SIG-M5 (cell line): Measurements from ENCODE around the gene PAFAH1B1.
A peak's percentile ranks its signal among the peaks of the same experiment; 100 is the strongest.
"Not testable (repeated sequence)": the region's sequence is repeated elsewhere in the genome, so short reads cannot be mapped to it uniquely, and the experiment has no call there.

Experiments
- DNase-seq: peaks from one replicate; lab custom pipeline; 2025; lab: John Stamatoyannopoulos, UW

PAFAH1B1 gene

DNA sequence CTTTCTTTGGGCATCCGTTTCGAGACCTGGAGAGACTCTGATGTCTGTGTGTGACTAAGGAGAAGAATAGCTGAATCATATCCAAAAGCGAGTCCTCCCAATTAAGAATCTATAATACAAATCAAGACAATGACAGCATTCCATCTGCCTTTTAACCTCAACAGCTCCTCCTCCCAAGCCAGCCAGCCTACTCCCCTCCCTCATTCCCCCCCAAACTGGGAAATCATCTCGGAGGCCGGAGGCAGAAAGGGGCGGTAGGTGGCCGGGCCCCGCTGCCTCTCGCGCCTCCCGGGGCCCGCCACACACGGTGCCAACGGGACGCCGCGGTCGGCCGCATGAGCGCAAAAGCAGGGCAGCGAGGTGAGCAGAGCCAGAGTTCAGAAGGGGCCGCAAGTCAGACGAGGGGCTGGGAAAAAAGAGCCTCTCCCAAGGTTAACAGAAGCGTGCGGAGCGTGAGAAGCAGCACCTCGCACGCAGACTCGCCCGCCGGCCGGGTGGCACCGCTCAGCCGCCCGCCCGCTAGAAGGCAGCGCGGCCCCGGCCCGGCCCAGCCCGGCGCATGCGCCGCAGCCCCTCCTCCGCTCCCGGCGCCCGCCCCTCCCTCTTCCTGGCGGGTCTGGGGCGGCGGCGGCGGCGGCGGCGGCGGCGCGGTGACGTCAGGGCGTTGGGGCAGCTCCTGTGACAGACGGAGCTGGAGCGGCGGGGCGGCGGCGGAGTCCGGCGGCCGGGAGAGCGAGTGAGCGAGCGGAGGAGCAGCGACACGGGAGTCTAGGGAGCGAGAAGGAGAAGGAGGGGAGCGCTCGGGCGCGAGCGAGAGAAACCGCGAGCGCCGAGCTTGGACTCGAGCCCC is at the start of gene PAFAH1B1:
PAFAH1B1 (plus strand) TSS at position 684 of the 850 bp plus-strand sequence. CDS start 44,635 bp downstream, outside the sequence.
- peak; percentile 3 for DNase-seq

DNA sequence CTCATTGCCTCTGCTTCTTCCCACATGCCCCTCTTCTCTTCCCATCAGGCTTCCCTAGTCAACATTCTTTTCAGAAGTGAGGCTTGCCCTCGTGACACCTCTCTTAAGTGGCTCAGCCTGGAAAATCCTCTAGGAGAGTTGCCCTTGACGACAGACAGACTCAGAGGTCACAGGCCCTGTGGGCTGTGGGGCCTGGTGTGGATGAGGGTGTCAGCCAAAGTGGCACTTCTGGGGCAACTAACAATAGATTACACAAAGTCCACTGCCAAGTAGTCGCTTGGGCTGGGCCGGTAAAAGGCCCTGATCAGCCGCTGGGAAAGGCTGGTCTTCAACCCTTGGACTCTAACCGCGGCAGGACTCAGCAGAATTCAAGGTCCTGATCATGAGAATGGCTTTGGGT is 48.1 kb upstream of the PAFAH1B1 start:
- DNase-seq = no peak

DNA sequence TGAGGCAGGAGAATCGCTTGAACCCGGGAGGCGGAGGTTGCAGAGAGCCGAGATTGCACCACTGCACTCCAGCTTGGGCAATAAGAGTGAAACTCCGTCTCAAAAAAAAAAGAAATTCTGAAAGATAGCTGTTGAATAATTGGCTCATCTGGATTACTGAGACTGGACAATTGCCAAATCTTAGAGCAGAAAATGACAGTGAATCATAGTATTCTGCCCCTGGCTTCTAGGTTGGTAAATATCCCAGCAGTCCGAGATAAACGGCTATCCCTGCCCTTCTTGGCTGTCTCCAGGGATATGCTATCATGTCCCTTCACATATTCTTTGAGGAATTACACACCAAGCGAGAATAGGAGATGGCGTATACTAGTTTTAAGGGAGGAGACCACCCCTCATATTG is 46.3 kb upstream of the PAFAH1B1 start:
- DNase-seq = no peak

DNA sequence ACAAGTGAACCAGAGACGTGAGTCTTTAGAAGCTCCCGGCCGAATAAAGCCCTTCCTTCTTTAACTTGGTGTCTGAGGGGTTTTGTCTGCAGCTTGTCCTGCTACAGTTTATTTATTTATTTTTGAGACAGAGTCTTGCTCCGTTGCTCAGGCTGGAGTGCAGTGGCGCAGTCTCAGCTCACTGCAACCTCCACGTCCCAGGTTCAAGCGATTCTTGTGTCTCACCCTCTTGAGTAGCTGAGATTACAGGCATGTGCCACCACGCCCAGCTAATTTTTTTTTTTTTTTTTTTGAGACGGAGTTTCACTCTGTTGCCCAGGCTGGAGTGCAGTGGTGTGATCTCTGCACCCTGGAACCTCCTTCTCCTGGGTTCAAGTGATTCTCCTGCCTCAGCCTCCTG is 45.4 kb upstream of the PAFAH1B1 start:
- not testable (repeated sequence) for DNase-seq

DNA sequence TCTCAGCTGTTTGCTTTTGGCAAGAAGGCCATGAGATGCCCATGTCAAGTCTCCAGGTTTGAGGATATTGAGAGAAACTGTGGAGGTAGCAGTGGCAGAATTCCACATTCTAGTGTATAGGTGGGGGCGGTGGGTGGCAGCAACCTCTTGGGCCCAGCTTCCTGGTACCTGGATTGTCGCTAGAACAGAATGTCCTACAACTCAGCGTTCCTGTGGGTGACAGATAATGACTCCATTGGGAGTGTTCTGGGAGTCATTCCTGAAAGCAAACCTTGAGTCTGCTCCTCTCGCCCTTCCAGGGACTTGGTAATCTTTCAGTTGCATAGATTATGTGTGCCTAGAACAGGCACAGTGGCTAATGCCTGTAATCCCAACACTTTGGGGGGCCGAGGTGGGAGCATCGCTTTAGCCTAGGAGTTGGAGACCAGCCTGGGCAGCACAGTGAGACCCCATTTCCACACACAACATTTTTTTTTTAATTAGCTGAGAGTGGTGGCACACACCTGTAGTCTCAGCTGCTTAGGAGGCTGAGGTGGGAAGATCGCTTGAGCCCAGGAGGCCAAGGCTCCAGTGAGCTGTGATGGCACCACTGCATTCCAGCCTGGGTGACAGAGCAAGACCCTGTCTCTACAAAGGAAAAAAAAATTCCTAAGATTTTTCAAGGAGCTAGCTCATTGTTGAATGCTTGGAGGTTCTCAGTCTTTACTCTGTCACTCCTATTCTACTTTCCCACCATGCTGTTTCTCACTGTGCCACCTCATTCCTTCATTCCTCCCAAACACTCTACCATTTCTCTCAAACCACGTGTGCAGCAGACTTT is 43.9 kb upstream of the PAFAH1B1 start:
- no peak for DNase-seq

DNA sequence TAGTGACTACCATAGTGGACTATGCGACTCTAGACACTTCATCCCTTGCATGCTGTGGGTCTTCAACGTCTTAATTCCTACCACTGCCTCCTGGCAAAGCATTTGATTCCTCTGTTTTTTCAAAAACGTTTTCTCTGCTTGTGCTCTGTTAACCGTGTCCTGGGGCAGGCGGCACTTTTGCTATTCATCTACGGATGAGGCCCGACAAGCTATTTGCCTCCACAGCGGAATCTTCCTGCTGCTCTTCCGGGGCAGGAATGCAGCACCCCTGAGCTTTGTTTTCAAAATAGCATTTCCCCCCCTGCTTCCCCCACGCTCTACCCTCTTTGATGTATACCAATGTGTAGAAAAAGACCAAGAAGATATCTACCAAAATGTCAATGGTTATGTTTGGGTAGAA is 42.0 kb upstream of the PAFAH1B1 start:
- no peak for DNase-seq

DNA sequence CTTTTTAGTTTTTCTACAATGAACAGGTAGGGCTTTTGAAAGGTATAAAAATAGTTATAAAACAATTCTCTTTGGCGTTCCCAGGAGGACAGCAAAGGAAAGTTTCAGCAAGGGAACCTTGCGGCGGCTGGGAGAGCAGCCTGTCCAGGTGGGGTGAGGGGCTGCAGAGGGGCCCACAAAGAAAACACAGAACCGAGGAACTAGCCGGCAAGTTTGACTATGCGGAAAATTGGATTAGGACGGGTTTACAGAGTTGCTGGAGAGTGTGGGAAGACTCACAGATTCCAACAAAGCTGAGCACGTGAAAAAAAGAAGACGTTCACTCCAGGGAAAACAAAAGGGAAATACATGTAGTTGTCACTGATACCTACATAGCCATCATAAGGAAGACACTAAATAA is 41.5 kb upstream of the PAFAH1B1 start:
- no peak for DNase-seq

DNA sequence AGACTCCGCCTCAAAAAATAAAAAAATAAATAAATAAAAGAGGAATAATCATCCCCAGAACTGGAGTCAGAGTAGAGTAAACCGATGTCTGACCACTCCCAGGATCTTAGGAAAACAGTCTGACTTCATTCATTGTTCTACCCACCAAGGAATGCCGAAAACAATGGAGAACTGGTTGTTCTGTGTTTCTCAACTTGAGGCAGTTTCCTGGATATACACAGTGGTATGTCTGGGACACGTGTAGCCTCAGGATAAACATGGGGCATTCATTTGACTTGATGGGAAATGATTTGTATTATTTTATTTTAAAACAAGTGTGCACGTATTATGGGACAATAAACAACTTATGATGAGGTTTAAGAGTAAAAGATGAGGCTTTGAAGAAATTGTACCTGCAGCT is 32.8 kb upstream of the PAFAH1B1 start:
- DNase-seq = no peak

DNA sequence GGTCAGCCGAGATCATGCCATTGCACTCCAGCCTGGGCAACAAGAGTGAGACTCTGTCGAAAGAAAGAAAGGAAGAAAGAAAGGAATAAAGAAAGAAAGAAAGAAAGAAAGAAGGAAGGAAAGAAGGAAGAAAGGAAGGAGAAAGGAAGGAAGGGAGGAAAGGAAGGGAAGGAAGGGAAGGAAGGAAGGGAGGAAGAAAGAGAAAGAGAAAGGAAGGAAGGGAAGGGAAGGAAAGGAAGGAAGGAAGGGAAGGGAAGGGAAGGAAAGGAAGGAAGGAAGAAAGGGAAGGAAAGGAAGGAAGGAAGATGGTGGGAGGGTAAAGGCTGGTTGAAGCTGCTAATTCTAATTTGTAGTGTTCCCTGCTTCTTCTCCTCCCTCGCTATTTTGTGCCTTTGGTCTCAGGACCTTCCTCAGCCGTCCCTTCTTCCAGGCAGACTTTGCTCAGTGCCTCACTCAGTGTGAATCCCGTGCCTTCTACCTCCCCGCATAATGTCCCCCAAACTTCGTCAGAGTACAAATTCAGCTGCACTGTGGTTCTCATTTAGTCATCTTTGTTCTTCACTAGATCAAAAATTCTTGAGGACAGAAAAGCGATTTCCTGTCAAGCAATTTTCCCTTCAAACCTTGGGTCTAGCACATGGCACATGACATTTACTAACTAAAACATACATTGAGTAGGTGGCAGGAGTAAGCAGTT is 31.1 kb upstream of the PAFAH1B1 start:
- no peak for DNase-seq

DNA sequence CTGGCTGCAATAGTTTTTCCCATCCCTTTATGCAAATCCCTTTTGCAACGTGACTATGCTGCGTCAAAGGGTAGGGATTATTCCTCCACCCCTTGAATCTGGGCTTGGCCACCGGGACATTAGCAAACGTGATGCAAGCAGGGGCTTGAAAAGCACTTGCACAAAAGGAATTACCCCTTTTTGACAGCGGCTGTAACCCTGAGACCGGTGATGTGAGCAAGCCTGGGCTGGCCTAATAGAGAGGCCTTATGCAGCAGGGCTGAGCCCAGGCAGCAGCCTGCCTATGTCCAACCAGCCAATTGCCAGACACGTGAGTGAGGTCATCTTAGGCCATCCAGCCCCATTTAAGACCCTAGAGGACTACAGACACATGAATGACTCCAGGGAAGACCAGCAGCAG is 30.4 kb upstream of the PAFAH1B1 start:
- no peak for DNase-seq

DNA sequence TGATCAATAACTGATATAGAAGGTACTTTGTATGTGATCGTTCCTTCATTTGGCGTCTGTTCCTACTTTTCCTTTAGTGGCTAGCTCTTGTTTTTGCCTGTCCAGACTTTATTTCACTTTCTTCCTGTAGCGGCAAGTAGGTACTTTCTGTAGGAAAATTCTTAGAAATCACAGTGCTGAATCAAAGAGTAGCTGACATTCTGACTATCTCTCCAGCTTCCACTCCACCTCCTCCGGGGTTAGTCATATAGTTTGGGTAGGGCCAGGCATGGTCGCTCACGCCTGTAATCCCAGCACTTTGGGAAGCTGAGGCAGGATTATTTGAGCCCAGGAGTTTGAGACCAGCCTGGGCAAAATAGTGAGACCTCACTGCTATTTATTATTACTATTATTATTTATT is 29.9 kb upstream of the PAFAH1B1 start:
- DNase-seq = no peak

DNA sequence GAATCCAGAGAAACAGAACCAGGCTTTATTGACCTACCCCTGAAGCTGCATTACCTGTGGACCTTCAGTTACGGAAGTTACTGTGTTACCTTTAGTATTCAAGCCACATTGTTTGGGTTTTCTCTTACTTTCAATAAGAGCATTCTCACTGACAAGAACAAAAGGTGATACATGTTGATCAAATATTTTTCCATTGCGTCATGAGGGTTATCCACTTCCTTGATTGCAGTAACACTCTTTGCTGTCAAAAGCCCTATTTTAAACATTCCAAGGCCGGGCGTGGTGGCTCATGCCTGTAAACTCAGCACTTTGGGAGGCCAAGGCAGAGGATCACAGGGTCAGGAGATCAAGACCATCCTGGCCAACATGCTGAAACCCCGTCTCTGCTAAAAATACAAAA is 28.6 kb upstream of the PAFAH1B1 start:
- no peak for DNase-seq

DNA sequence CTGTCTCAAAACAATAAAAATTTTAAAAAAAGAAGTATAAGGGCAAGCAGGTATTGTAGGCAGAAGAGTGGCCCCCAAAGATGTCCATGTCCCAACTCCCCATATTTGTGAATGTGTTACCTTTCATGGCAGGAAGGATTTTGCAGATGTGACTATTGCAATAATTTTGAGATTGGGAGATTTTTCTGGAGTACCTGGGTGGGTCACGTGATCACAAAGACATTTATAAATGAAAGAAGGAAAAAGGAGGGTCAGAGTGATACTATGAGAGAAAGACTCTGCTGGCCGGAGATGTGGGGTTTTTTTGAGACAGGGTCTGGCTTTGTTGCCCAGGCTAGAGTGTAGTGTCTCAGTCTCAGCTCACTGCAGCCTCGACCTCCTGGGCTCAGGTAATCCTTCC is 27.4 kb upstream of the PAFAH1B1 start:
- DNase-seq = no peak

DNA sequence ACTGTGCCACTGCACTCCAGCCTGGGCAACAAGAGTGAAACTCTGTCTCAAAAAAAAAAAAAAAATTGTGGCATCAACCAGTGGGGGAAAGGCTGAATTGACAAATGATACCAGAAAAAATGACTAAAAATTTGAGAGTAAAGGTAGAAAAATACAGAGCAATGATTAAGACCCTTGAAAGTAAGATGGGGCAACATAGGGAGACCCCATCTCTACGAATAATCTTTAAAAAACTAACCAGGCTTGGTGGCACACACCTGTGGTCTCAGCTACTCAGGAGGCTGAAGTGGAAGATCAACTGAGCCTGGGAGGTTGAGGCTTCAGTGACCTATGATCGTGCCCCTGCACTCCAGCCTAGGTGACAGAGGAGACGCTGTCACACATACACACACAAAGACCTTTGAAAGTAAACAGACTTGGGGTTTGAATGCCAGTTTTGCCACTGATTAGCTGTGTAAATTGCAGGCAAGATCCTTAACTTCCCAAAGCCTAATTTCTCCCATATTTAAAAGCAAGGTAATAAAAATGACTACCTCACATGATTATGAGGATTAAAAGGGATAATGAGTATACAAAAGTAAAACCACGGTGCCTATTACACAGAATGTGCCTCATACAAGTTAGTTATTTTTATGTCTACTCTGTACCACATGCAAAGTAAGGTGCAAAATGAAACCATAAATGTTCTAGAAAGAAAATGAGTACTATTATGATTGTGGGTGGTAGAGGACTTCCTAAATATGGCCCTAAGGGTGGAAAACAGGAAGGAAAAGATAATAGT is 21.7 kb upstream of the PAFAH1B1 start:
- DNase-seq = no peak

DNA sequence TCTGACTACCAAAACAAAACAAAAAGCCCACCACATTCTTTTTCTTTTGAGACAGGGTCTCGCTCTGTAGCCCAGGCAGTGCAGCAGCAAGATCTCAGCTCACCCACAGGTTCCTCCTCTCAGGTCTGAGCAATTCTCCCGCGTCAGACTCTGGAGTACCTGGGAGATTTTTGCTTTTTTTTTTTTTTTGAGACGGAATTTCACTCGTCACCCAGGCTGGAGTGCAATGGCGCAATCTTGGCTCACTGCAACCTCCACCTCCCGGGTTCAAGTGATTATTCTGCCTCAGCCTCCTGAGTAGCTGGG is 21.2 kb upstream of the PAFAH1B1 start:
- DNase-seq = not testable (repeated sequence)

DNA sequence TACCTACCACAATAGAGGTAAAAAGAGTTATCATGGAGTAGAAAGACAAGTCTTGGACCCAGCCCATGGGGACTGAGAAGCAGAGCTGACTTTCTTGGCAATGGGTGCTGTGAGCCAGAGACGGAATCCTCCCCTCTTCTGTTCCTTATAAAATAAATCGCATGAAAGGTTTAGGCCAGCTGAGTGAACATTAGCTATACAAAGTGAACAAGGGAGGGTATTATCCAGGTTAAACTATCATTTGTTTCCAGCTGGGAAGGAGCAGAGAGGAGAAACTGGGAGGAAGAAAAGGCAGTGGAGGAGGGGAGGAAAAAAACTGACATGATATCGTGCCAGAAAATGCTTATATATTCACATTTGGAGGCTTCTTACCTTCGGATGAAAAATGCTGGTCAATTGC is 13.3 kb upstream of the PAFAH1B1 start:
- no peak for DNase-seq

DNA sequence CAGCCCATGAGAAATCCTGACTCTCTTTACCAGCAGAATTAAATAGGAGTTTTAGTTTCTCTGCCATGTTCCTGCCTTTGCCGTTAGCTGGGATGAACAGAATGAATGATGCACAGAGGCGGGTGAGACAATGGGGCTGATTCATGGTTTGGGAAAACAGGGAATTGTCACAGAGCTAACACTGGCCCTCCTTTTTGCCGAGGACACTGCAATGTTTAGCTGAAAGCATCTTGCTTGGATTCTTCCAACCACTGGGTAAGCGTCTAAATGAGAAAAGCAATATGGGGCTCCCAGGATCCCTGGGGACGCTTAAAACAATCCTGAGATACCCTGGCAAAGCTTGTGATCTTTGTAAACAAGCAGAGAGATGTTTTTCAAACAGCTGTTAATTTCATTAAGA is 12.8 kb upstream of the PAFAH1B1 start:
- DNase-seq = no peak

DNA sequence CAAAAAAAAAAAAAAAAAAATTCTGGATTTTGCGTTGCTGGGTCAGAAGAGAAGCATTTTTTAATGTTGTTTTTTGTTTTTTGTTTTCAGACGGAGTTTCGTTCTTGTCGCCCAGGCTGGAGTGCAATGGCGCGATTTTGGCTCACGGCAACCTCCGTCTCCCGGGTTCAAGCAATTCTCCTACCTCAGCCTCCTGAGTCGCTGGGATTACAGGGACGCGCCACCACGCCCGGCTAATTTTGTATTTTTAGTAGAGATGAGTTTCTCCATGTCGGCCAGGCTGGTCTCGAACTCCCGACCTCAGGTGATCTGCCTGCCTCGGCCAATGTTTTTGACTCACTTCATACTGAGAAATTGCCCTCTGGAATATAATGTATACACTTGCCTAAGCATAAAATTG is 11.0 kb upstream of the PAFAH1B1 start:
- no peak for DNase-seq

DNA sequence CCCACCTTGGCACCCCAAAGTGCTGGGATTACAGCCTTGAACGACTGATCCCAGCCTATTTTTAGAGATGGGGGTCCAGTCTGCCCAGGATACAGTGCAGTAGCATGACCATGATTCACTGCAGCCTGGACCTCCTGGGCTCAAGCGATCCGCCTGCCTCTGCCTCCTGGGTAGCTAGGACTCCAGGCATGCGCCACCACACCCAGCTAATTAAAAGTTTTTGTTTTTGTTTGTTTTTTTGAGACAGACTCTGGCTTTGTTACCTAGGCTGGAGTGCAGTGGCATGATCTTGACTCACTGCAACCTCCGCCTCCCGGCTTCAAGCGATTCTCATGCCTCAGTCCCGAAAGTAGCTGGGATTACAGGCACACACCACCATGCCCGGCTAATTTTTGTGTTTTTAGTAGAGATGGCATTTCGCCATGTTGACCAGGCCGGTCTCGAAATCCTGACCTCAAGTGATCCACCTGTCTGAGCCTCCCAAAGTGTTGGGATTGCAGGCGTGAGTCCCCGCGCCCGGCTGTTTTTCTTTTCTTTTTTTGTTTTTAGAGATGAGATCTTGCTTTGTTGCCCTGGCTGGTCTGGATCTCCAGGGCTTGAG is 2.3 kb upstream of the PAFAH1B1 start:
- DNase-seq = no peak

DNA sequence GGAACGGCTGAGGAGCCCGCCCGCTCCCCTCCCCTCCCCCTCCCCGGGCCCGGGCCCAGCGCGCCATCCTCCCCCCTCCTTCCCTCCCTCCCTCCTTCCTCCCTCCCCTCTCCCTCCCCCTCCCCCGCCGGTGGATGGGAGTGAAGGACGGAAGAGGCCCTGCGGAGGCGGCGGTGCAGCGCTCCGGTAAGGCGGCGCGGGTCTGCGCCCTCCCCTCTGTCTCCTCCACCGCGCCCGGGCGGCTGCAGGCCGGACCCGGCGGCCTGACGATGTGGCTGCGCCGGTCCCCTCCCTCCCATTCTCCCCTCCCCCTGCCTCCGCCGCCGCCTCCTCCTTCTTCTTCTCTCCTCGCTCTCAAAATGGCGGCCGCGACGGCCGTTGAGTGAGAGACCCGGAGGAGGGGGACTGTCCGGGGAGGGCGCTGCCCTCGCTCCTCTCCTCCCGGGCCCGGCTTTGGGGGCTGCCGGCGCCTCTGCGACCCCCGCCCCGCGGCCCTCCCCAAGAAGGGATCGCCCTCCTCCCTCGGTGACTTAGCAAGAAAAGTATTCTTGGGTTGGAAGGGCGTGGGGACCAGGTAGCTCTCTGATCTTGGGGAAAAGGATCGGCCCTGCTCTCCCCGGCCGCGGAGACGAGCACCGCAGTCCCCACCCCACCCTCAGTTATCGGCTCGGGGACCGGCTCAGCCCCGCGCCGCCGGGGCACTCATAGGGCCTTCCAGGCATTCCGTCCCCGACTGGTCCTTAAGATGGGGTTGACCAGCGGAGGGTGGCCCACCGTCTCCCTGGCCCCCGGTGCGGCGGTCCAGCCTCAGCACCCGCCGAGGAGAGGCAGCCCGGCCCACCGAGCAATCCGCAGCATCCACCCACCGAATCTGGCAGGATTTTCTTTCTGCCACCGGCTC is 617 bp downstream of the PAFAH1B1 start:
- no peak for DNase-seq
